ENCODE data around the gene SHLD2.
"Not testable (repeated sequence)": the region's sequence is repeated elsewhere in the genome, so short reads cannot be mapped to it uniquely, and the experiment has no call there.

Gene SHLD2

DNA sequence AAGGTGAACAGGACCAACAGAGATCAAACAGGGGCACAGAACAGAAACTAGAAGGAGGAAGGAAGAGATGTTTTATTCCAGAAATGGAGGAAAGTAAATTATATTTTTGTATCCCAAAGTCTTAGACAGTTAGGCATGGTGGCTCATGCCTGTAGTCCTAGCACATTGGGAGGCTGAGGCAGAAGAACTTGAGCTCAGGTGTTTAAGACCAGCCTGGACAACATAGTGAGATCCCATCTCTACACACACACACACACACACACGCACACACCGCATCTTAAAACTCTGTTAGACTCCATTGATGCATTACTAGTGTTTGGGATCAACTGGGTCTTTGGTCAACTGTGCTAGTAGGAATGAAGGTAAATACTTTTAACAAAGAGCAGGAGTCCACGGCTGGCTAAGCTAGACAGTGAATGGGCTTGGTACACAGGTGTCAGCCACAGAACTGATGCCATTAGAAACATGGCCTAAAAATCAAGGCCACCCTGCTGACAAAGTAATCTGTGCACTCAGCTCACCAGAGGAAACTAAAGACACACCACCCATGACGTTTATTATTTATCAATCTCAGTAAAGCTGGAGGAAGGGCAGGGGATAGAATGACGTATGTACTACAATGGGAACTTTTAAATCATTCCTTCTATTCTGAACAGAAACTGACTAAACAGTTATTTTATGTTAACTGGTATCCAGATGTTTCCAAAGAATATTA, 11.3 kb upstream of the SHLD2 start:
- DNase-seq (ENCODE audit: low read depth, low spot score): peak; percentile 12

DNA sequence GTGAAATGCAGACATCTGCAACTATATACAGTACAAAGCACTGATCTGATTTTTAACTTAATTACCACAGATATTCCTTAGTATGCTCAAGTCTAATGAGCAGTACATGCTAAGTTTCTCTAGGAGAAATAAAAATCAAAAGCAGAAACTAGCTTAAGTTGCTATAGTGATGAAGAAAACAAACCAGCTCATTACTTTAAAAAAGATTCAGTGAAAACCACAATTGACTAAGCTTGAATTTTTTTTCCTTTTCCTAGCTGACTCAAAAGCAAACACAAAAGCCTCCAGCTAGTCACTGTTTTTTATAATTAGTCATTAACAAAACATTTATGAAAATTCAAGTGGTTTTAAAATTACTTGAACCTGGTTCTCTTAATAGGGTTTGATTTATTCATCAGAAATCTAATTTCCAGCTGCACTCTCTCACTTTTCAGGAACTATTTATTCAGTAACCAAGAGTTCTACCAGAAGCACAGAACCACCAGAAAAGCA, 10.7 kb upstream of the SHLD2 start:
- not testable (repeated sequence) for DNase-seq (ENCODE audit: low read depth, low spot score)

DNA sequence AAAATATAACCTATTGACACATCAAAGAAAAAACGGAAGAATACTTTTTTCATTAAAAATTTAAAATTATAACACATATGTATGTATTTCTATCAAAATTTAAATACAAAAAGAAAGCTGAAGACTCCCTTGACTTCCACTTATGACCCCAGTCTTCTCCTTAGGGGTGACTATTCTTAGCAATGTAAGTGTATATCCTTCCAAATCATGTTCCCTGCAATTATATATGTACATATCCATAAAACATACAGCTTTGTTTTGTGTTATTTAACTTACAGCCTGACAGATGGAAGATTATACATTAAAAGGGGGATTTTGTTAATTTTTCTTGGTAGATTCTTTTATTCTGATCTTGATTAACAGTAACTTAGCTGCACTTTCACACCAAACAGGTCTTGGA, 9.5 kb upstream of the SHLD2 start:
- DNase-seq (ENCODE audit: low read depth, low spot score): no peak

DNA sequence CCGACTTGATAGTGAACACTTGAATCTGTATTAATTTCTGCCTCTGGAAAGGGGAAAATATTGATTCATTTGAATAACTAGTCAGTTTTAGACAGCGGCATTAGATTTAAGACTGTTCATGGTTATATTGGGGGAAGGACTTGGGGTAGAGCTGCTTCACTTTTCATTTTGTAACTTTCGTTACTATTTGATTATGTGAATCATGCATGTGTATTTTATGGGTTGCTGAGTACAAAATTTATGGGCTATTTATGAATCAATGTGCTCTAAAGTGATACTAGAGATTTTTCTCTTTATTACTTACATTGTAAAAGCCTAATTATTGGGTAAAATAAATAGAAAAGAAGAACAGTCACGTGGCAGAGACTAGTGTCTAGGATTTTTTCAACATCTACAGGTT, 5.3 kb upstream of the SHLD2 start:
- no peak for DNase-seq (ENCODE audit: low read depth, low spot score)

DNA sequence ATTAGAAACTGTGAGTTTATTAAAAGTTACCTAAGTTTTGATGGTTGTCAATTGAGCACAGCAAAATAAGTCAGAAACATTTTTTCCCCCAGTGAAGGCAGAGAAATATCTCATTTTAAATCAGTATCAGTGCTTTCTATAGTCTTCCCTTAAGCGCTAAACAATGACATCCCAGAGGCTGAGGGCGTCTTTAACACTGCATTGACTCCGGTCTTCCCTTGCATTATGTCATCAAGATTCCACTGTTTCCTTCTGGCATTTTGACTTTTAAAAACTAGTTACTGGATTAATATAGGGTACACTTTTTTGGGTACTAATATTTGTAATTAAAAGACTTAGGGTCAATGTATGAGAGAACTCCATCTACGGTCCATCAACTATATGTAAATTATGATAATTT, 4.2 kb upstream of the SHLD2 start:
- DNase-seq (ENCODE audit: low read depth, low spot score): no peak

DNA sequence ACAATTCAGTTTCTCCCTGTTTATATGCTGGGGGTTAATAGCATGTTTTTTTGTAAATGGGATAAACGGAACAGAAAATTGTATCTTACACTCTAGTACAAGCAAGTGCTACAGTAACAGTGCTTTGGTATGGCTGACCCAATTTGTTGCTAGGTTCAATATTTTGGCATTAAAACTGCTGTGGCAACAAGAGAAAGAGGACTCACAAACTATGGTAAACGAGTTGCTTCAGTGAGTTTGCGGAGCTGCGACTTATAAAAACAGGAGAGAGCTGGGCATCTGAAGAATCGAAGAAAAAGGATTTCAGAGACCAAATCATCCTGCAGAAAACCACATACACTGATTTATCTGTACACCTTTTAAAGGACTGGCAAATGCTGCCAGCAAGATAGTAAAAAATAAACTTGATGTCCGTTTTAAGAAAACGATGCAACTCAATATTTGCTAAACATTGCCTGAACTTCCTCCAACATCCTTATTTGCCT, 2.6 kb upstream of the SHLD2 start:
- no peak for DNase-seq (ENCODE audit: low read depth, low spot score)

DNA sequence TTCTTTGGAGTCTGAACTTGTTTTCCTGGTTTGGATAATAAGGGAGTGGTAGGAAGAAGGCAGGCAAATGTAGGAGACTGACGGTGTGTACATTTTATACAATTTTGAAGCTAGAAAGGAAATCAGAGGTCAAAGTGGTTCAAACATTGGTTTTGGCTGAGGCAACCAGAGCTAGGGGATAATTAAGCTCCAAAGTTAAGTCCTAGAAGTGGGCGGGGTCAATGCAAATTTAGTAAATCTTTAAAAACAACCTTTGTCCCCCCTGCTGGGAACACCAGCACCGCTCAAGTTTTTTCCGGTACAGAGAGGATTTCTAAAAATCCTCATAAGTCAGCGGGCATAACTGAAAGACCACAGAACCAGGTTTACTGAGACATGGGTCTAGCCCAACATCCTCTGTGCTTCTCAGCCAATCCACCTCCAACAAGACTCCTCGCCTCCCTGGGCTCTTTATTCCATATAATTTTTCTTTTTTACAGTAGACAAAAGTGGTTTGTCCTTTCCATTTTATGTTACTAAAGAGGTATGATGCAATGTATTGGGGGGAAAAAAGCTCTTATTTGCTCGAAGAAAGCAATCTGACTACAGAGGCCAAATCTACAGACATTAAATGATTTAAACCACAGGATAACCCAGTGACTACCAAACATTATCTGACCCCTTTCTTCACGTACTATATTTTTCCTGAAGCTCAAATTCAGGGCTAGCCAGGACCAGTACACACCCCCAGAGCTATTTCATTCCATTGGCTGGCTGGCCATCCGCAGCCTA, 2.0 kb upstream of the SHLD2 start:
- DNase-seq (ENCODE audit: low read depth, low spot score): no peak

DNA sequence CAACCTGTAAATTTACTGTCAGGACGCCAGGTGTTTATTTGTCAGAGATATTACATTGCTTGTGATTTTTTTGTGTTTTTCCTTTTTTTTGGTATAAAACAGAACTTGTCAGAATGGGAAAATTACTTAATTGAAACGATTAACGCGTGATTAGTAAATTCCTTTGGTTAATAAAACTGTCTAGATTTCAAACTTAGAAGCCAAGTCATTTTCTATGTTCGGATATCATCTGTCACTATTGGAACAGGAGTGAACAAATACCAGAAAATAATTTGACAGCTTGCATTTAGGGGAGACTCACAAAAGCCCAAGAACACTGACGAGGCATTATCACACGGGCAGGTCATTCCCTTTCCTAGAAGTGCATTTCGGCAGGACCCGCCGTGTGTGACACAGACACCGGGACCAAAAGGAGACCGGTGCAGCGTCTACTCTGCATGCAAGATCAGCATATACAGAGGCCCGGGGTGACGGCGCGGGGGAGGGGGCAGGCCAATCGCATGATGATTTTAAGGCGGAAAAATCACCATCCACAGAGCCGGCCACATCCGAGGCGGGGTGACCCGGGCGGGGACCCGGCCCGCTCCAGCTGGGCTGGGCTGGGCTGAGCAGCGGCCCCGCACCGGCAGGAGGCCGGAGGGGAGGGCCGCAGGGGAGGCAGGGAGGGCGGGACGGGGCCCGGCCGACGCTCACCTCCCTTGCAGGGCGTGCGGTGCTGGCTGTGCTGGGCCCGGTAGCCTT, 1.2 kb upstream of the SHLD2 start:
- peak; percentile 52 for DNase-seq (ENCODE audit: low read depth, low spot score)

DNA sequence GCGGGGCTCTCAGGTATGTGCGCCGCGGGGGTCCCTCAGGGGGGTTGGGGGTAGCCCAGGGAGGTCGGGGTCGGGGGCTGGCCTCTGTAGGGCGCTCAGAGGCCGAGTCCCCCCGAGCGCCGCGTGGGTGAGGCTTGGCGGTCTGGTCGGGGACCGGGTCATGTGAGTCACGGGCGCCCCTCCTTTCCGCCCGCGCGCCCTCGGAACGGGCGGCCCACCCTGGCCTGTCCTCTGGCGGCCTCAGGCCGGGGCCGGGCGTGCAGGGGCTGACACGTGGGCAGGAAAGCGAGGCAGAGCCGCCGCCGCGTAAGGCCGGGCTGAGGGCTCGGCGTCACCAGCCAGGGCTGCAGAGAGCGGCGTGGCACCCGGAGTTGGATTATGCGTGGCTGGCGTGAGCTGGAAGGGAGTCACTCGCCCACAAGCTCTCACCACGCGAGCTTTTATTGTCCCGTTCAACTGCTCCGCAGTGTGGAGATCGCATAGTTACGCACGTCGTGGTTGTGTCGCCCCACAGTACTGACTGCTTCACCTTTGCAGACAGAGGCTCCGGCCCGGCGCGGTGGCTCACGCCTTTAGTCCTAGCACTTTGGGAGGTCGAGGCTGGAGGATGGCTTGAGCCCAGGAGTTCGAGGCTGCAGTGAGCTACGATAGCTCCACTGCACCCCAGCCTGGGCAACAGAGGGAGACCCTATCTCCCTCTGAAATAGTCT, 385 bp downstream of the SHLD2 start:
- DNase-seq (ENCODE audit: low read depth, low spot score): peak; percentile 52

DNA sequence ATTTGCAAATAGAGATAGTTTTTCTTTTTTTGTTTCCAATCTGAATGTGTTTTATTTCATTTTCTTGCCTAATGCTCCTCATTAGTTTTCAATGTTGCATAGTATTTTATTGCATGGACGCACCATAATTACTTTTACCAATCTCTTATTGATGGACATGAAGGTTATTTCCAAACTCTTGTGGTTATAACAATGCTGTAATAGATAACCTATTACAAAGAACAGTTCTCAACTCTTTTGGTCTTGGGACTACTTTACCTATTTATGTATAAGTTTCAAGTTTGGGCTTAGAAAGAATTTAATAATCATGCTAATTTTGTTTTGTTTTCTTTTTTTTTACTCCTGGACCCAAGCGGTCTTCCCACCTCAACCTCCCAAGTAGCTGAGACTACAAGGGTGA, 7.0 kb downstream of the SHLD2 start:
- DNase-seq (ENCODE audit: low read depth, low spot score): no peak

DNA sequence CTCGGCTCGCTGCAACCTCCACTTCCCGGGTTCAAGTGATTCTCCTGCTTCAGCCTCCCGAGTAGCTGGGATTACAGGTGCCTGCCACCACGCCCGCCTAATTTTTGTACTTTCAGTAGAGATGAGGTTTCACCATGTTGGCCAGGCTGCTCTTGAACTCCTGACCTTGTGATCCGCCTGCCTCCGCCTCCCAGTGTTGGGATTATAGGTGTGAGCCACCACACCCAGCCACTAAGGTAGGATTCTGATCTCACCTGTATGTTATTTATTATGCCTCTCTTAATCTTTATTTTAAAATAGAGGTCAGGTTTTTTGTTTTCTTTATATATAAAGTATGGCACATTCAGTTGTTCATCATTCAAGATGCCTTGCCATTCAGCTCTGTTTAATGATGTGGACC, 9.7 kb downstream of the SHLD2 start:
- not testable (repeated sequence) for DNase-seq (ENCODE audit: low read depth, low spot score)

DNA sequence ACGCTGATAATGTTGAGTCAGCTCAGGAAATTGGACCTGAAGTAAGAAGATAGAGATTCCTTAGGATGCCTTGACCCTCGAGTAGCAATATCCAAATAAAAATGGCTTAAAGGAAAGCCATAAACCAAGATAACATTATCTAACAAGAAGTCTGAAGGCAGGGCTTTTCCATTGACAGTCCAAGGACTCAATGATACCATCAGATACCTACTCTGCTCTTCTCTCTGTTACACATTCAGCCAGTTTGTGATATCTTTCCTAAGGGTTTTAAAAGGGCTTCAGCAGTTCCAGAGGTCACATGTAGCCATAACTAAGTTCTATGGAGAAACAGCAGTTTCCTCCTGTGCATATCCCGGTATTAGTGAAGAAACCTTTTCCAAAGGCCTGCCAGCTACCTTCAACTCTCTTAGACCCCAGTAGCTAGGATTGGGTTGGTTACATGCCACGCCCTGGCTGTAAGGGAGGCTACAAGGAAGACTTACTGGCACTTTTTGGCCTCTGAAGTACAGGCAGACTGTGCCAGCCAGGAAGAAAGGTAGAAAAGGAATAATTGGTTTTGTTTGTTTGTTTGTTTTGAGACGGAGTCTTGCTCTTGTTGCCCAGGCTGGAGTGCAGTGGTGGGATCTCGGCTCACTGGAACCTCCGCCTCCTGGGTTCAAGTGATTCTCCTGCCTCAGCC, 10.6 kb downstream of the SHLD2 start:
- no peak for DNase-seq (ENCODE audit: low read depth, low spot score)

DNA sequence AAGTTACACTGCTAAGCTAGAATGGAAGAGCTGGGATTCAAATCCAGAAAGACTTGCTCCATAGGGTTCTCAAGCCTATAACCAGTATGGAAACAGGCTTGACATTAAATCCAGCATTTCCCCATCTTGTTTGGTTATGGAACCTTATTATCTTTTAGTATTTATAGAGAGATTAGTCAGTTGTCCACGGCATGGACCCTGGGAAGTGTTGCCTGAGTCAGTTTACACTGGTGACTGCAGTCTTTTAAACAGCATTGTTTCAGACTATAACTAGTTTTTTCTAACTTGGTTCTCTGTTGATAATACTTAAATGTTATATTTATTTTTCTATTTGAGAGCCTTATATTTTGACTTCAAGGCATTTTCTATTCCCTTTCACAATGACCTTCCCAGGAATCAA, 23.1 kb downstream of the SHLD2 start:
- DNase-seq (ENCODE audit: low read depth, low spot score): not testable (repeated sequence)

DNA sequence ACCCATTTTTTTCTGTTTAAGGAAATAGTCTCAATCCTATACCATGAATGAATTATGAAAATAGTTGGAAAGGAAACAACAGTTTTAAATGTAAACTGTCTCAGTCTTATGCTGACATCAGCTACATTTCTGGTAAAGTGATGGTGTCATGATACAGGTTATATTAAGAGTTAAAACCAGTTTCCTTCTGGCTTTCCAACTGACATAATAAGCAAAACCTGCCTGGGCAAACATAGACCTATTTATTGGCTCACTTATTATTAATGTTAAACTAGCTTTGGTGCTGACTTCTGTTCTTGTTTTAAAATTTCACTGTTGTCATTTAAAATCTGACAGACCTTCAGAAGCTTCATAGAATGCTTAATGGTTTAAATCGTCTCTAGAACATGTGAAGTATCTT, 24.0 kb downstream of the SHLD2 start:
- DNase-seq (ENCODE audit: low read depth, low spot score): not testable (repeated sequence)

DNA sequence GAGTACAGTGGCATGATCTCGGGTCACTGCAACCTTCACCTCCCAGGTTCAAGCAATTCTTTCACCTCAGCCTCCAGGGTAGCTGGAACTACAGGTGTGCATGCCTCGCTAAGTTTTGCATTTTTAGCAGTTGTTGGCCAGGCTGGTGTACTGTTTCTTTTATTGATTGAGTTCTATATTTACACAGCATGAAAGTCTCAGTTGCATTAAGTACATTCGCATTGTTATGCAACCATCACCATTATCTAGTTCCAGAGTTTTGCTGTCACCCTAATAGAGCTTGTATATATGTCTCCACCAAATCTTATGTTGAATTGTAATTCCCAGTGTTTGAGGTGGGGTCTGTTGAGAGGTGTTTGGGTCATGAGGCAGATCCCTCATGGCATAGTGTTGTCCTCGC, 28.3 kb downstream of the SHLD2 start:
- DNase-seq (ENCODE audit: low read depth, low spot score): not testable (repeated sequence)

DNA sequence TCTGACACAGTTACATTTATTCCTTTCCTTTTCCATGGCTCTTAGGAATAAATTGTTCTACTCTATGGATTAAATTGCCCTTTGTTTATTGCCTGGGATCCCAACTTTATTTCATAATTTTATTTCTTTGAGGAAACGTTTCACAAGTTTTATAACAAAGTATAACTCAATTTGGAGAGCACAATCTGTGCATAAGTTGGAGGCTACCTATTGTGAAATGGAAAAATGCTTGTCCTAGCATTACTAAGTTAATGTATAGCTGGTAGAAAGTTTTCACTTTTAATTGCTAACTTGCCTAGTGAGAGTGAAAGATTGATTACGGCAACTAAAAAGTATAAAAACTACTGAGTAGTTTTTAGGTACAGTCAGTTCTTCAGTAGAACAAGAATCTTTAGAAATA, 32.0 kb downstream of the SHLD2 start:
- not testable (repeated sequence) for DNase-seq (ENCODE audit: low read depth, low spot score)

DNA sequence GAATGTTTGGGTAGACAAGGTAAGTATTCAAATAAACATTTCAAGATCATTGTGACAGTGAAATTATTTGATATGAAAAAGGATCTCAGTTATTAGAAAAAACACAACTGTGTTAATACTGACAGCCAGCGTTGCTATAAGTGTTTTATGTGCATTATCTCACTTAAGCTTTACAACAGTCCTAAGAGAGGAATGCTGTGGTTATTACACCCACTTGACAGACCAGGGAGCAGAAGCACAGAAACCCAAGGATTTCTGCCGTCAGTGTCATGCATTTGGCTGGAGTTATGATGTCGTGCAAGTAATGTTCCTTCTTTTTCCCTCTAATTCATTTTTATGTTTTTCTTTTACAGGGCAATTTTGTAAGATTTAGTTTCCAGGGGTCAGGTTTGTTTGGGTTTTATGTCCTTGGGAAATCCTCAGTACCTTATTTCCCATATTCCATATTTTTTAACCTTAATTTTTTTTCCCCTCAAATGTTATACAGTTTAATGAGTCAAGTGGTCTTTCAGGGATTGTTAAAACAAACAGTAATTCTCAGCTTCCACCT, 32.7 kb downstream of the SHLD2 start:
- DNase-seq (ENCODE audit: low read depth, low spot score): not testable (repeated sequence)

DNA sequence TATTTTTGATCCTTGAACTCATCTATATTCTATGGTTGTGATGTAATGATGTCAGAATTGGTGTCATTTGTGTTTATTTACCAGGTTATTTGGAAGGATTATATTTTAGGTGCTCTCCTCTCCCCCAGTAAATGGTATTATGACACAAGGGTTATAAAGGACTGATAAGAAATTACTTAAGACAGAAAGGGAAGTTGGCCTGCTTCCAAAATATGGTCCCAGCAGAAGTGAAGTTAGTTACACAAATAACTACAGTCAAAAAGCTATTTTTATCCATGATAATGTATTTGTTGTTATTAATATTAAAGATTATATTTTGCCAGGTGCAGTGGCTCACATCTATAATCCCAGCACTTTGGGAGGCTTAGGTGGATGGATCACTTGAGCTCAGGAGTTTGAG, 37.2 kb downstream of the SHLD2 start:
- DNase-seq (ENCODE audit: low read depth, low spot score): not testable (repeated sequence)

DNA sequence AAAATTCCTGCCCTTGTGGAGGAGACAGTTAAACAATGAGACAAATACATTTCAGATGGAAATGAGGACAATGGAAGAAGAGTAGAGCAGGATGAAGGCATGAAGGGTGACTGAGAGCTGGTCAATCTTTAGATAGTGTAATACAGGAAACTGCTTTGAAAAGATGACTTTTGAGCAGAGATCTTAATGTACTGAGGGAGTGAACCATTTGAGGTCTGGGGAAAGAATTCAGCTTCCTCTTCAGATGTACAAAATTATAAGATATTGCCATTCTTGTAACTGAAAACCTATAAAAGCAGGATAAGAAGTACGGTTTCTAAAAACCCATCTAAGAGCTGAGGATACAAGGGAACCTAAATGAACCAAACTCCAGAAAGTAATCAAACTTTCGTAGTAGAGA, 38.9 kb downstream of the SHLD2 start:
- not testable (repeated sequence) for DNase-seq (ENCODE audit: low read depth, low spot score)

DNA sequence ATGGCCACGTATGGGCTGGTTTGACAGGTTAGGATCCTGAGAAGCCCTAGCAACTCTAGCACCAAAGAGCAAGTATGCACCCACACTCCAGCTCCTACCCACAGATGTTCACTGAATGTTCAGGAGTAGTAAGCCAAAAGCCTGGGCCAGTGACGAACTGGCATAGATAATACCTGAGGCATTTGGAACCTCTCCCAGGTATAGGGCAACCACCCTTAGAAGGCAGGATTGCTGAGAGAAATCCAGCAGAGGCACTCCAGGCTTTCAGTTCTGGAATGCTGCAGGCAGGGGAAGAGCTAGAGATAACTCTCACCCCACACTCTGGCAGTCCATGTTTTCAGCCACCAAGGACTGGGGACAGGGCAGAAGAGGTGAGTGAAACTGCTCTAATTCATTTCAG, 39.4 kb downstream of the SHLD2 start:
- DNase-seq (ENCODE audit: low read depth, low spot score): not testable (repeated sequence)

DNA sequence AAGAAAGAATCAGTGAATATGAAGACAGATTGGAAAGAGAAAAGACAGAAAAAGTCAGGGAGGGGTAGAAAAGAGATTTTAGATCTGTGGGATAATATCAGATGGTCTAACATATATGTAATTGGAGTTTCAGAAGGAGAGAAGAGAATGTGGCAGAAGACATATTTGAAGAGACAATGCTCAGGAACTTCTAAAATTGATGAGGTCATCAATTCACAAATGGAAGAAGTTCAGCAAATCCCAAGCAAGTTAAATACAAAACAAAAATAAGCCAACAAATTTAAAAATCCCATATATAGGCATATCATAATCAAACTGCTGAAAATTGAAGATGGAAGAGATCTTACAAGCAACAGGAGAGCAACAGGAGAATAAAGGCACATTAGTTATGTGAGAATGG, 42.5 kb downstream of the SHLD2 start:
- DNase-seq (ENCODE audit: low read depth, low spot score): not testable (repeated sequence)

All from activated CD4-positive, CD25-positive, alpha-beta regulatory T cell treated with anti-CD3 and anti-CD28 coated beads, Interleukin-2, amount 50 U/mL, for 16 hours (primary cell).